ENCODE data around the gene GPR83. TPM values are rescaled to one million over a fixed set of nuclear protein-coding genes. Genes with fewer than 3 reads are reported as not detected.
"Not testable (repeated sequence)": the region's sequence is repeated elsewhere in the genome, so short reads cannot be mapped to it uniquely, and the experiment has no call there.

The GPR83 gene
- 0.06 TPM for polyA plus RNA-seq (2013, experiment 1 of 2; ENCODE audit: insufficient read length)
- polyA plus RNA-seq (2013, experiment 2 of 2; ENCODE audit: insufficient read length): 0.04 TPM

- DNase-seq: peak; percentile 33
Measured at GRCh38 chr11:94400839-94401772, at the start of gene GPR83. Gene GPR83, minus strand, starts transcription at chr11:94401419. Its CDS starts 172 bp downstream, at chr11:94401247.

- peak; percentile 13 for DNase-seq
Measured at GRCh38 chr11:94450048-94450447, 48.8 kb upstream of the GPR83 start.

GRCh38 chr11:94449437-94449836 is 48.2 kb upstream of the GPR83 start:
- peak; percentile 18 for DNase-seq

GRCh38 chr11:94449029-94449428 is 47.8 kb upstream of the GPR83 start:
- no peak for DNase-seq

GRCh38 chr11:94447149-94447548 is 45.9 kb upstream of the GPR83 start:
- no peak for DNase-seq

- DNase-seq: no peak
Measured at GRCh38 chr11:94445641-94446040, 44.4 kb upstream of the GPR83 start.

GRCh38 chr11:94433049-94433448 is 31.8 kb upstream of the GPR83 start:
- DNase-seq: no peak

GRCh38 chr11:94424662-94425061 is 23.4 kb upstream of the GPR83 start:
- peak; percentile 58 for DNase-seq

- DNase-seq: peak; percentile 6
Measured at GRCh38 chr11:94424011-94424410, 22.8 kb upstream of the GPR83 start.

- no peak for DNase-seq
Measured at GRCh38 chr11:94423507-94423906, 22.3 kb upstream of the GPR83 start.

GRCh38 chr11:94418123-94418765 is 17.0 kb upstream of the GPR83 start:
- DNase-seq: no peak

GRCh38 chr11:94417386-94417987 is 16.3 kb upstream of the GPR83 start:
- DNase-seq: peak; percentile 54

- DNase-seq: no peak
Measured at GRCh38 chr11:94405062-94405833, 4.0 kb upstream of the GPR83 start.

- peak; percentile 21 for DNase-seq
Measured at GRCh38 chr11:94402355-94402754, 1.1 kb upstream of the GPR83 start.

GRCh38 chr11:94401773-94402265 is 600 bp upstream of the GPR83 start:
- no peak for DNase-seq

GRCh38 chr11:94400457-94400838 is 771 bp downstream of the GPR83 start:
- DNase-seq: no peak

- no peak for DNase-seq
Measured at GRCh38 chr11:94400050-94400449, 1.2 kb downstream of the GPR83 start.

GRCh38 chr11:94398101-94398500 is 3.1 kb downstream of the GPR83 start:
- DNase-seq: no peak

- no peak for DNase-seq
Measured at GRCh38 chr11:94396282-94396681, 4.9 kb downstream of the GPR83 start.

GRCh38 chr11:94391937-94392336 is 9.3 kb downstream of the GPR83 start:
- not testable (repeated sequence) for DNase-seq

GRCh38 chr11:94379613-94380012 is 21.6 kb downstream of the GPR83 start:
- no peak for DNase-seq

GRCh38 chr11:94376841-94377240 is 24.4 kb downstream of the GPR83 start:
- no peak for DNase-seq
